ENCODE measurements around the gene ZSCAN22. TPM values are rescaled to one million over a fixed set of nuclear protein-coding genes. Genes with fewer than 3 reads are reported as not detected.

Gene ZSCAN22
- total RNA-seq, 1 experiment from 2014 or later, result 4.3 TPM

DNA sequence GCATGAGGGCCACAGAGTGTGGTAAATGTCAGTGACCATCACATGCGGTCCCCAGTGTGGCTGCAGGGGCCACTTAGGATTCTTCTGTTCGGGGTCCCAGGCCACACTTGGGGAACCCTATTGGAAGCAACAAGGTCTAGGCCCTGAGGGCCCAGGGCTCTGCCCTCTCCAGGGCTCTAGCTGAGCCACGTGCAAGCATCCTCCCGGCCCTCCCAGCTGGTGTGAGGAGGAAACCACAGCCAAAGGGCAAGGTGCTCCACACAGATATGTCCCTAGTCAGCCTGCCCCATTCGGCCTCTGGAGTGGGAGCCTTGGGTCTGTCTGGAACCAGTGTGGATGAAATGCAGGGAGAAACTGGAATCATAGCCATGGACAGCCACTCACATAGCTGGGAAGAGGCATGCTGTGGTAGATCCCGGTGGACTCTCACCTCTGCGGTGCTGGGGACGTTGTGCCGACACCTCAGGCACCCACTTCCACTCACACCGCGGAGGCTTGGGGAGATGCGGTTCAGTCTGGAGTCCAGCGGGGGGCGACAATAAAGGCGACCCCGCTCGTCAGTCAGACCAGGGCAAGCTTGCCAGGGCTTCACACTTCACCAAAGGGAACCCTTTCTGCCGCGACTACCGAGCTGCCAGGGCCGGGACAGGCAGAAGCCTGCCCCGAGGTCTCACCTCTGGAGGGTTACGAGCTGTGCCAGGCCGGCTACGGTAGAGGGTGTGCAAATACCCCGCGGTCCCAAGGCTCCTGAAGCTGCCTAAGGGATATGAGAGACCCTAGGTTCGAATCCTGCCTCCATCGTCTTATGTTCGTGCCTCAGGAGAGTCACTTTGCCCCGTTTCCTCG lies 40.0 kb downstream of the ZSCAN22 start:
- Mint-ChIP-seq H3K27me3 (ENCODE audit: insufficient read depth, unreplicated experiment) (no peaks in the 10 kb centered on the region), H3K36me3 (ENCODE audit: insufficient read depth, unreplicated experiment) (peaks cover 18% of the 10 kb centered on the region), H3K27ac (ENCODE audit: unreplicated experiment) (no peak overlapping the region), H3K4me1 (ENCODE audit: low read depth, unreplicated experiment) (no peaks in the 10 kb centered on the region), H3K9me3 (ENCODE audit: unreplicated experiment) (no peaks in the 10 kb centered on the region), H3K4me3 (ENCODE audit: unreplicated experiment) (no peak overlapping the region)
- Histone ChIP-seq H3K4me3 (ENCODE audit: low read depth, low read length) (no peak overlapping the region), H3K4me1 (no peaks in the 10 kb centered on the region), H3K36me3 (ENCODE audit: control insufficient read depth, insufficient read depth, low read length) (no peaks in the 10 kb centered on the region), H3K27me3 (replicated peaks; ENCODE audit: control insufficient read depth, insufficient read depth, low read length) (no peaks in the 10 kb centered on the region), H3K9me3 (no peaks in the 10 kb centered on the region)
- CTCF ChIA-PET, result no interaction called here
- no peak for DNase-seq
- BruUV-seq (replicated peaks), result no TSS peak
- intact Hi-C loops (cut with micrococcal nuclease; ENCODE audit: unreplicated experiment), result no loop called here
- TF ChIP-seq, protein P1, sequence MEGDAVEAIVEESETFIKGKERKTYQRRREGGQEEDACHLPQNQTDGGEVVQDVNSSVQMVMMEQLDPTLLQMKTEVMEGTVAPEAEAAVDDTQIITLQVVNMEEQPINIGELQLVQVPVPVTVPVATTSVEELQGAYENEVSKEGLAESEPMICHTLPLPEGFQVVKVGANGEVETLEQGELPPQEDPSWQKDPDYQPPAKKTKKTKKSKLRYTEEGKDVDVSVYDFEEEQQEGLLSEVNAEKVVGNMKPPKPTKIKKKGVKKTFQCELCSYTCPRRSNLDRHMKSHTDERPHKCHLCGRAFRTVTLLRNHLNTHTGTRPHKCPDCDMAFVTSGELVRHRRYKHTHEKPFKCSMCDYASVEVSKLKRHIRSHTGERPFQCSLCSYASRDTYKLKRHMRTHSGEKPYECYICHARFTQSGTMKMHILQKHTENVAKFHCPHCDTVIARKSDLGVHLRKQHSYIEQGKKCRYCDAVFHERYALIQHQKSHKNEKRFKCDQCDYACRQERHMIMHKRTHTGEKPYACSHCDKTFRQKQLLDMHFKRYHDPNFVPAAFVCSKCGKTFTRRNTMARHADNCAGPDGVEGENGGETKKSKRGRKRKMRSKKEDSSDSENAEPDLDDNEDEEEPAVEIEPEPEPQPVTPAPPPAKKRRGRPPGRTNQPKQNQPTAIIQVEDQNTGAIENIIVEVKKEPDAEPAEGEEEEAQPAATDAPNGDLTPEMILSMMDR (IDR thresholded peaks at IDR 0.05; ENCODE audit: insufficient read depth in 1 of 2, low read depth in 1 of 2, low read length in 1 of 2, severe bottlenecking in 1 of 2, unreplicated experiment in 1 of 2), result no peak
- POLR2A ChIA-PET, result no interaction called here

DNA sequence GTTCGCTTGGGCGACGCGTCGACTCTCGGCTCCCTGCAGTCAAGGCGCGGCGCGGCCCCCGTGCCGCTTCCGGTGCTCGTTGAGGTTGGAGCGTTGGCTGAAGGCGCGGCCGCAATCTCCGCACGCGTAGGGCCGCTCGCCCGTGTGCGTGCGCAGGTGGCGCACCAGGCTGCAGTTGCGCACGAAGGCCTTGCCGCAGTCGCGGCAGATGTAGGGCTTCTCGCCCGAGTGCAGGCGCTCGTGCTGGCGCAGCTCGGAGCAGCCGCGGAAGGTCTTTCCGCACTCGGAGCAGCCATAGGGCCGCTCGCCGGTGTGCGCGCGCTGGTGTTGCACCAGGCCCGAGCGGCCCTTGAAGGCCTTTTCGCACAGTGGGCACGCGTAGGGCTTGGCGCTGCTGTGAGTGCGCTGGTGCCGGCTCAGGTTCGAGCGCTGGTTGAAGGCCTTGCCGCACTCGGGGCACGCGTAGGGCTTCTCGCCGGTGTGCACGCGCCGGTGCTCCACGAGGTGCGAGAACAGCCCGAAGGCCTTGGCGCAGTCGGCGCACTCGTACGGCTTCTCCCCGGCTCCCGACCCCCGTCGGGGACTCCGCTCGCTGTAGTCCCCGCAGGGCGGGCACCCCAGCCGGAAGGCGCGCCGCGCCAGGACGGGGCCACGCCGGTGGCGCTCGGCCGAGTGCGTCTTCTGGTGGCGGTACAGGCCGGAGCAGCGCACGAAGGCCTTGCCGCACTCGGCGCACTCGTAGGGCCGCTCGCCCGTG lies 41.1 kb downstream of the ZSCAN22 start:
- Mint-ChIP-seq H3K27me3 (ENCODE audit: insufficient read depth, unreplicated experiment) (no peaks in the 10 kb centered on the region), H3K27ac (ENCODE audit: unreplicated experiment) (no peak overlapping the region), H3K4me3 (ENCODE audit: unreplicated experiment) (no peak overlapping the region), H3K4me1 (ENCODE audit: low read depth, unreplicated experiment) (no peaks in the 10 kb centered on the region), H3K9me3 (ENCODE audit: unreplicated experiment) (no peaks in the 10 kb centered on the region), H3K36me3 (ENCODE audit: insufficient read depth, unreplicated experiment) (peaks cover 8% of the 10 kb centered on the region)
- no peaks in the 10 kb centered on the region for H3K36me3 ChIP-seq (ENCODE audit: control insufficient read depth, insufficient read depth, low read length)
- DNase-seq, result no peak
- no peak overlapping the region for H3K4me3 ChIP-seq (ENCODE audit: low read depth, low read length)
- H3K4me1 ChIP-seq, result no peaks in the 10 kb centered on the region
- H3K27me3 ChIP-seq (replicated peaks; ENCODE audit: control insufficient read depth, insufficient read depth, low read length), result no peaks in the 10 kb centered on the region
- TF ChIP-seq, protein P1 (IDR thresholded peaks at IDR 0.05; ENCODE audit: insufficient read depth in 1 of 2, low read depth in 1 of 2, low read length in 1 of 2, severe bottlenecking in 1 of 2, unreplicated experiment in 1 of 2), result no peak
- CTCF ChIA-PET, result no interaction called here
- H3K9me3 ChIP-seq, result no peaks in the 10 kb centered on the region
- POLR2A ChIA-PET, result no interaction called here
- intact Hi-C loops (cut with micrococcal nuclease; ENCODE audit: unreplicated experiment), result no loop called here
- no TSS peak for BruUV-seq (replicated peaks)

DNA sequence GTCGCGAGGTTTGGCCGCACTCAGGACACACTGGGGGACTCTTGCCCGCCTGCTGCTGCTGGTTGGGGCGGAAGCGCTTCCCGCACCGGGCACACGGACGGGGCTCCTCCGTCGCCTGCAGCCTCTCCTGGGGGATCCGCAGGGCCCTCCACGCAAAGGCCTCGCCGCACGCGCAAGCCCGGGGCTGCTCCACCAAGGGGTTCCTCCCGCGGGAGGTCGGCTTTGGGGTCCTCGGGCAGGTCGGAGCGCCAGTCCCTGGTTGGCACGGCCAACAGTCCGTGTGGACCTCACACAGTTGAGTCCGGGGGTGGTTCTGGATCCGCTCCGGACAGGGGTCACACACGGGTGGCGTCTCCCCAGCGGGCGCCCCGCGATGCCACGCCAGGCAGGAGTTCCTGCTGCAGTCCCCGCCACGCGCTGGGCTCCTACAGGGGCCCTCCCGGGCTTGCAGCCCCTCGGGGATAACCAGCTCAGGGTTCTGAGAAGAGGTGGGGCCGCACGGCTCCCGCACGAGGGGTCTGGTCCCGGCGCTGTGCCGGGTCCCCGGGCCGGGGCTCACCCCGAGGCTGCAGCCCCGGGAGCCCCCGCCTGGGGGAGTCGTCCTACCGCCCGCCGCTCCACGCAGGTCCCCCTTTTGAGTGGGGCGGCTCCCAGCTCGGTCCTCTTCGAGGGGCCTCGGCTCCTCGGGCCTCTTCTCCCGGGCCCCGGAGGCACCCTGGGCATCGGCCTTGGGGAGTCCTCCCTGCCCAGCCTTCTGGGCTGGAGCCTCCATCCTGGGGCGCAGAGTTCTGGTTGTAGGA lies 42.0 kb downstream of the ZSCAN22 start:
- H3K27ac Mint-ChIP-seq (ENCODE audit: unreplicated experiment), result peak overlapping the region; percentile 66
- peaks cover 6% of the 10 kb centered on the region for H3K36me3 Mint-ChIP-seq (ENCODE audit: insufficient read depth, unreplicated experiment)
- no TSS peak for BruUV-seq (replicated peaks)
- H3K4me1 Mint-ChIP-seq (ENCODE audit: low read depth, unreplicated experiment), result no peaks in the 10 kb centered on the region
- CTCF ChIA-PET, result no interaction called here
- TF ChIP-seq, protein P1 (IDR thresholded peaks at IDR 0.05; ENCODE audit: insufficient read depth in 1 of 2, low read depth in 1 of 2, low read length in 1 of 2, severe bottlenecking in 1 of 2, unreplicated experiment in 1 of 2), result no peak
- H3K4me1 ChIP-seq, result no peaks in the 10 kb centered on the region
- intact Hi-C loops (cut with micrococcal nuclease; ENCODE audit: unreplicated experiment), result no loop called here
- no peak for DNase-seq
- POLR2A ChIA-PET, result no interaction called here
- H3K36me3 ChIP-seq (ENCODE audit: control insufficient read depth, insufficient read depth, low read length), result no peaks in the 10 kb centered on the region
- no peaks in the 10 kb centered on the region for H3K27me3 Mint-ChIP-seq (ENCODE audit: insufficient read depth, unreplicated experiment)
- H3K9me3 ChIP-seq, result no peaks in the 10 kb centered on the region
- no peak overlapping the region for H3K4me3 Mint-ChIP-seq (ENCODE audit: unreplicated experiment)
- H3K4me3 ChIP-seq (ENCODE audit: low read depth, low read length), result no peak overlapping the region
- no peaks in the 10 kb centered on the region for H3K9me3 Mint-ChIP-seq (ENCODE audit: unreplicated experiment)
- no peaks in the 10 kb centered on the region for H3K27me3 ChIP-seq (replicated peaks; ENCODE audit: control insufficient read depth, insufficient read depth, low read length)

Measured in Caco-2 (cell line).